Naive thymus-derived CD4-positive, alpha-beta T cell (primary cell): ENCODE results near the gene BSN. TPM values are rescaled to one million over a fixed set of nuclear protein-coding genes. Genes with fewer than 3 reads are reported as not detected.

Experiments
- ATAC-seq: fragments of 150-1000 bp; cut with Tn5 transposase; 2 replicates; pipeline ENCODE4 v1.10.0; 2021; ENCODE audit warnings: mild to moderate bottlenecking, moderate library complexity
- CTCF ChIA-PET: fragments of 350-600 bp; sonication (Branson Sonifier 250); formaldehyde crosslinking; loops from one replicate; lab custom pipeline; 2021; ENCODE audit warnings: antibody characterized with exemption; lab: Charles Lee
- POLR2A ChIA-PET: fragments of 350-600 bp; sonication (Branson Sonifier 250); formaldehyde crosslinking; loops from one replicate; lab custom pipeline; 2021; ENCODE audit warnings: antibody characterized with exemption, inconsistent platforms; lab: Charles Lee
- DNase-seq, 9 donors: peaks; one replicate each; pipeline versions ENCODE4 v3.0.0 to v3.0.0-alpha.2; 2020 to 2022; ENCODE audit warnings: mixed read lengths in 1 of 9
- H3K27ac ChIP-seq: one replicate; pipeline ENCODE4 v1.7.0; 2013; ENCODE audit warnings: mild to moderate bottlenecking, low read depth, low read length, moderate library complexity
- H3K27me3 ChIP-seq, 2 donors: one replicate each; pipeline ENCODE4 v1.7.0; 2013; ENCODE audit warnings: low read length in 2 of 2, mild to moderate bottlenecking in 2 of 2, moderate library complexity in 2 of 2; ENCODE audit not compliant: control insufficient read depth in 2 of 2, insufficient read depth in 2 of 2
- H3K36me3 ChIP-seq, 3 experiments: 1 replicate in 2 of 3; 2 replicates in 1 of 3; pipeline ENCODE4 v1.7.0; 2013; ENCODE audit warnings: low read length in 3 of 3, mild to moderate bottlenecking in 3 of 3, moderate library complexity in 1 of 3; ENCODE audit not compliant: insufficient read depth in 3 of 3, control insufficient read depth in 2 of 3
- H3K4me1 ChIP-seq, 2 donors: one replicate each; pipeline ENCODE4 v1.7.0; 2013; ENCODE audit warnings: low read length in 2 of 2, mild to moderate bottlenecking in 2 of 2, moderate library complexity in 1 of 2; ENCODE audit not compliant: control insufficient read depth in 2 of 2, insufficient read depth in 2 of 2
- H3K4me3 ChIP-seq: 2 replicates; pipeline ENCODE4 v1.7.0; 2013; ENCODE audit warnings: mild to moderate bottlenecking, low read length
- H3K9me3 ChIP-seq, 3 experiments: 1 replicate in 2 of 3; 2 replicates in 1 of 3; pipeline ENCODE4 v1.7.0; 2013; ENCODE audit warnings: low read length in 3 of 3; ENCODE audit not compliant: control insufficient read depth in 2 of 3
- H3K27ac Mint-ChIP-seq, 9 donors: one replicate each; pipeline ENCODE4 v1.8.0; 2020 to 2022; ENCODE audit warnings: mixed read lengths in 9 of 9, mild to moderate bottlenecking in 8 of 9, moderate library complexity in 5 of 9, inconsistent platforms in 2 of 9
- H3K27me3 Mint-ChIP-seq, 5 donors: one replicate each; pipeline ENCODE4 v1.8.0; 2021 to 2022; ENCODE audit warnings: mixed read lengths in 5 of 5, mild to moderate bottlenecking in 1 of 5
- H3K36me3 Mint-ChIP-seq, 5 donors: one replicate each; pipeline ENCODE4 v1.8.0; 2020 to 2022; ENCODE audit warnings: mixed read lengths in 5 of 5, mild to moderate bottlenecking in 3 of 5, inconsistent platforms in 1 of 5
- H3K4me1 Mint-ChIP-seq, 7 donors: one replicate each; pipeline ENCODE4 v1.8.0; 2020 to 2022; ENCODE audit warnings: mixed read lengths in 7 of 7, mild to moderate bottlenecking in 3 of 7, inconsistent platforms in 1 of 7
- H3K4me3 Mint-ChIP-seq, 10 donors: one replicate each; pipeline ENCODE4 v1.8.0; 2020 to 2022; ENCODE audit warnings: mild to moderate bottlenecking in 10 of 10, mixed read lengths in 10 of 10, moderate library complexity in 6 of 10, inconsistent platforms in 2 of 10
- H3K9me3 Mint-ChIP-seq, 11 donors: one replicate each; pipeline ENCODE4 v1.8.0; 2020 to 2022; ENCODE audit warnings: mixed read lengths in 11 of 11, mild to moderate bottlenecking in 4 of 11, inconsistent platforms in 1 of 11, moderate library complexity in 1 of 11
- intact Hi-C, 2 donors: fragments of 100-400 bp; cut with micrococcal nuclease; formaldehyde crosslinking; loops; one replicate each; pipeline ENCODE4 v1.15.1; 2023
- polyA plus RNA-seq, 2 donors: library from polyadenylated mRNA; unstranded; fragments of 300-500 nt; fragmentation: Illumina TruSeq; gene quantifications; one replicate each; pipeline ENCODE4 v1.2.3, GENCODE V29; 2021
- total RNA-seq, 6 experiments: library from RNA in 5 of 6; stranded (reverse) in 5 of 6; gene quantifications; 1 replicate in 5 of 6; 2 replicates in 1 of 6; pipeline ENCODE4 v1.2.3 and lab custom pipeline; 2021 to 2026

Gene BSN
- total and polyA plus RNA-seq, 7 experiments from 2014 or later = 0.12 to 0.16 (median 0.14) TPM; not detected in 2

DNA sequence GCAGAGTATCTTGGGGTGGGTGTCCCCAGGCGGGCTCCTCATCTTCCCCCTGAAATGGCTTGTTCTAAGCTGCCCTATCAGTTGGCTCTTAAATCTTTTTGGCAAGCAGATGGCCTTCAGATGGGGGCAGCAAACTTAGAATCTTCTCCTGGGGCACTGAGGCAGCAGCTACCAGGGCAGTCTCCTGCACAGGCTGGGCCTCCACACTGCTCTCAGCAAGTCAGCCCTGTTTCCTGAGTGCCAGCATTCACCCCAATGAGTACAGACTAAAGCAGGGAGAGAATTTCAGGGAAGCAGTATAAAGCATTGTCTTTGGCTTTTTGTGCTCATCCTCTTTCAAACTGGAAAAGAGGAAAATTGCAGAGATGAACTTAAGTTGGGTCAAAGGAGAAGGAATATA lies 68.8 kb downstream of the BSN start:
- H3K4me3 Mint-ChIP-seq = no peak overlapping the region
- DNase-seq (no peak), ATAC-seq (no peak)
- Histone ChIP-seq H3K4me1 (no peaks in the 10 kb centered on the region), H3K27me3 (no peaks in the 10 kb centered on the region), H3K27ac (no peak overlapping the region), H3K9me3 (no peaks in the 10 kb centered on the region), H3K4me3 (no peak overlapping the region), H3K36me3 (no peaks in the 10 kb centered on the region)
- intact Hi-C loops = no loop called here
- ChIA-PET CTCF (no interaction called here), POLR2A (no interaction called here)
- H3K4me1 Mint-ChIP-seq = peaks cover 0 to 13% (median 0%) of the 10 kb centered on the region in 7 donors
- H3K9me3 Mint-ChIP-seq = no peaks in the 10 kb centered on the region
- peaks cover 0 to 16% (median 0%) of the 10 kb centered on the region in 5 donors for H3K27me3 Mint-ChIP-seq
- no peak overlapping the region for H3K27ac Mint-ChIP-seq
- no peaks in the 10 kb centered on the region for H3K36me3 Mint-ChIP-seq

DNA sequence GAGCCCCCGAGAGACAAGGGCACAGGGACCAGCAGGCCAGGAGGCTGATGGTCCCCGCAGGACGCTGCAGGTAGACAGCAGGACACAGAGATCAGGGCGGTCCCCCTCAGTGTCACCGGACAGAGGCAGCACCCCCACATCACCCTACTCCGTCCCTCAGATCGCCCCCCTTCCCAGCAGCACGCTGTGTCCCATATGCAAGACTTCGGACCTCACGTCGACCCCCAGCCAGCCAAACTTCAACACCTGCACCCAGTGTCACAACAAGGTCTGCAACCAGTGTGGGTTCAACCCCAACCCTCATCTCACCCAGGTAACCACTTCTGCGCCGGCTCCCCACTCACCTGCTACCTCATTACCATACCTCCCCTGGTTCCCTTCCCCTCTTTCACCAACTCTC lies 70.8 kb downstream of the BSN start:
- ChIA-PET POLR2A (no interaction called here), CTCF (no interaction called here)
- H3K9me3 ChIP-seq = no peaks in the 10 kb centered on the region
- no peaks in the 10 kb centered on the region for H3K36me3 ChIP-seq
- H3K4me1 ChIP-seq = no peaks in the 10 kb centered on the region
- intact Hi-C loops = no loop called here
- no peaks in the 10 kb centered on the region for H3K36me3 Mint-ChIP-seq
- ATAC-seq (no peak), DNase-seq (no peak)
- H3K27me3 Mint-ChIP-seq = peaks cover 0 to 13% (median 0%) of the 10 kb centered on the region in 5 donors
- no peak overlapping the region for H3K27ac ChIP-seq
- H3K27me3 ChIP-seq = no peaks in the 10 kb centered on the region
- no peak overlapping the region for H3K4me3 Mint-ChIP-seq
- no peak overlapping the region for H3K4me3 ChIP-seq
- peaks cover 0 to 13% (median 0%) of the 10 kb centered on the region in 7 donors for H3K4me1 Mint-ChIP-seq
- H3K27ac Mint-ChIP-seq = no peak overlapping the region
- no peaks in the 10 kb centered on the region for H3K9me3 Mint-ChIP-seq

DNA sequence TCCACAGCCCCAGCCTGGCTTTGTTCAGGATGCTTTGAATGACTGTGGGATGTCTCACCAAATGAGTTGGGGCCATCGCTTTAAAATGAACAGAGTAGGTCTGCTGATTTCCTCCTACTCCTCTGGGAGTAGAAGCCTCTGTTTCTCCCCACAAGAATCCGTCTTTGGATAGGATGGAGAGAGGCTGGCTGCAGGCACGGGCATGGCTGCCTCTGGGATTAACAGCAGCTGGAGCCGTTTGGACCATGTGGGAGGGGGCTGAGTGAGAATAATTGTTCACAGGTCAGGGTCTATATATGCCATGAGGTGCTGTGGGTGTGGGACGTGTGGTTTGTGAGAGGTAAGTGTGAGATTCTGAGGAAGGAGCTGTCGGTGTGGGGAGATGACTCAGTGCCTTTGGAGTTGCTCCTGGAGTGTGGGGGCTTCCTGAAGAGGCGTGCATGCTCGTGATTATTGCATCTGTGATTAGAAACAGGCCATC lies 71.9 kb downstream of the BSN start:
- H3K27ac ChIP-seq = no peak overlapping the region
- ATAC-seq (no peak), DNase-seq (no peak)
- H3K4me3 ChIP-seq = no peak overlapping the region
- no peaks in the 10 kb centered on the region for H3K27me3 ChIP-seq
- no peaks in the 10 kb centered on the region for H3K36me3 ChIP-seq
- Mint-ChIP-seq H3K4me1 (peaks cover 0 to 13% (median 0%) of the 10 kb centered on the region in 7 donors), H3K4me3 (no peak overlapping the region), H3K9me3 (peaks cover 0 to 7% (median 0%) of the 10 kb centered on the region in 11 donors), H3K36me3 (peaks cover 0 to 5% (median 0%) of the 10 kb centered on the region in 5 donors), H3K27me3 (peaks cover 2 to 14% (median 7%) of the 10 kb centered on the region in 5 donors), H3K27ac (no peak overlapping the region)
- CTCF ChIA-PET = no interaction called here
- POLR2A ChIA-PET = no interaction called here
- no peaks in the 10 kb centered on the region for H3K4me1 ChIP-seq
- no peaks in the 10 kb centered on the region for H3K9me3 ChIP-seq
- intact Hi-C loops = no loop called here

DNA sequence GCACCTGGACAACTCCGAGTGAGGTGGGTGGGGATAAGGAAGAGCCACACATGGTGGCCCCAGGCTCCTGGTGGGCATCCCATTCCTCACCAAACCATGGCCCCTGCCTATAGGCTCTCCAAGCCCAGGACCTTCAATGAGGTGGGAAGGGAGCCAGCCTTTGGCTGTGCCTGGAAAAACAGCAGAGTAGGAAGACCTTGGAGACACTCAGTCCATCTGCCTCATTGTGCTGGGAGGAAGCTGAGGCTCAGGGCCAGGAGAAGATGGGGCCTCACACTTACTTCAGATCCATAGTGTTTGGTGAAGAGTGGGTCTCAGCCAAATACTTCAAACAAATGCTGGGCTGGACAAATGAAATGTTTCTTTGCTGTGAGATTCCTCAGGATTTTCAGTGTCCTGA lies 72.5 kb downstream of the BSN start:
- H3K36me3 Mint-ChIP-seq = peaks cover 0 to 5% (median 0%) of the 10 kb centered on the region in 5 donors
- Histone ChIP-seq H3K4me3 (no peak overlapping the region), H3K27me3 (no peaks in the 10 kb centered on the region), H3K9me3 (no peaks in the 10 kb centered on the region), H3K36me3 (no peaks in the 10 kb centered on the region), H3K4me1 (no peaks in the 10 kb centered on the region), H3K27ac (no peak overlapping the region)
- no peak overlapping the region for H3K27ac Mint-ChIP-seq
- CTCF ChIA-PET = no interaction called here
- DNase-seq (no peak), ATAC-seq (no peak)
- POLR2A ChIA-PET = no interaction called here
- H3K9me3 Mint-ChIP-seq = peaks cover 0 to 8% (median 0%) of the 10 kb centered on the region in 11 donors
- H3K4me3 Mint-ChIP-seq = no peak overlapping the region
- peaks cover 4 to 13% (median 9%) of the 10 kb centered on the region in 5 donors for H3K27me3 Mint-ChIP-seq
- intact Hi-C loops = no loop called here
- peaks cover 0 to 13% (median 0%) of the 10 kb centered on the region in 7 donors for H3K4me1 Mint-ChIP-seq

DNA sequence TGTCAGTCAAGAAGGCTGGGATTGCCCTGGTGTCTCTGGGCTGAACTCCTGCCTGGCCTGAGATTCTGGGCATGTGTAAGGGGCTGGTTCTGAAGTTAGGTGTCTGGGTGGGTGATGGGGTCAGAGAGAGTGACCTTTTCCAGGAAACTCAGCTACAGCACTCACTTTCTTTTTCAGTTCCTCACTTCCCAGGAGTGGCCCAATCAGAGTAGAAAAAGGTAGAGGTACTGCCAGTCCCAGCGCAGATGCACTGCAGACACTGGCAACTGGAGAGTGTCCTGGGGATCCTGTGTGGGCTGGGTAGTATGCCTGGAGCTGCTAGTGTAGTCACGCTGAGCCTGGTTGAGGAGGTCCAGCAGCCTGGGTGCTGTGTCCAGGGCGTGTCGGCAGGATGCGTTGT lies 73.4 kb downstream of the BSN start:
- H3K9me3 ChIP-seq = no peaks in the 10 kb centered on the region
- ChIA-PET CTCF (interaction anchor here (0.6 kb wide), 1 partner anchor 10 kb away, joined by 3 read pairs; no protein-coding TSS in a partner anchor), POLR2A (no interaction called here)
- Mint-ChIP-seq H3K4me1 (peaks cover 0 to 13% (median 0%) of the 10 kb centered on the region in 7 donors), H3K27me3 (peaks cover 4 to 14% (median 11%) of the 10 kb centered on the region in 5 donors), H3K27ac (no peak overlapping the region), H3K9me3 (peaks cover 0 to 8% (median 0%) of the 10 kb centered on the region in 11 donors), H3K36me3 (peaks cover 0 to 5% (median 0%) of the 10 kb centered on the region in 5 donors), H3K4me3 (no peak overlapping the region)
- H3K36me3 ChIP-seq = no peaks in the 10 kb centered on the region
- intact Hi-C loops = no loop called here
- no peak overlapping the region for H3K27ac ChIP-seq
- no peaks in the 10 kb centered on the region for H3K27me3 ChIP-seq
- no peak for DNase-seq
- no peak for ATAC-seq
- no peak overlapping the region for H3K4me3 ChIP-seq
- no peaks in the 10 kb centered on the region for H3K4me1 ChIP-seq

DNA sequence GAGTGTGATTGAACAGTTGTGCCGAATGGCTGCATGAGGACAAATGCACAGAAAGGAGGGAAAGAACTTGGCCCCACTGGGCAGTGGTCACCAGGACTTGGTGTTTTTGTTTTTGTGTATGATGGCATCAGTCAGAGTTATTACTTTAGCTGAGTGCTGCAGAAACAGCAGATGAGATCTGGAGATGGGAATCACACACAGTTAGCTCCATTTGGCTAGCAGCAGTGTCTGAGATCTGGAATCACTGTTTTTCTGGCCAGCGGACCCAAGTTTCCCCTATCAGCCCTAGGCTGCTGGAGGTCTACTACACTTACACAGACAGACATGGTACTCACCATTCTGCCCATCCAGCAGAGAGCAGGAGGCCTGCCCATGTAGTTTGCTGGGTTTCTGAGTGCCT lies 74.0 kb downstream of the BSN start:
- peaks cover 0 to 13% (median 0%) of the 10 kb centered on the region in 7 donors for H3K4me1 Mint-ChIP-seq
- no peak overlapping the region for H3K4me3 ChIP-seq
- no peak for ATAC-seq
- no peak overlapping the region for H3K27ac ChIP-seq
- no peaks in the 10 kb centered on the region for H3K27me3 ChIP-seq
- ChIA-PET POLR2A (no interaction called here), CTCF (interaction anchor here (0.6 kb wide), 1 partner anchor 9 kb away, joined by 3 read pairs; no protein-coding TSS in a partner anchor)
- no peak overlapping the region for H3K4me3 Mint-ChIP-seq
- H3K9me3 Mint-ChIP-seq = peaks cover 0 to 8% (median 0%) of the 10 kb centered on the region in 11 donors
- no peak overlapping the region for H3K27ac Mint-ChIP-seq
- intact Hi-C loops = no loop called here
- no peaks in the 10 kb centered on the region for H3K4me1 ChIP-seq
- H3K36me3 ChIP-seq = no peaks in the 10 kb centered on the region
- peaks cover 0 to 5% (median 0%) of the 10 kb centered on the region in 5 donors for H3K36me3 Mint-ChIP-seq
- H3K9me3 ChIP-seq = no peaks in the 10 kb centered on the region
- H3K27me3 Mint-ChIP-seq = peaks cover 4 to 14% (median 11%) of the 10 kb centered on the region in 5 donors
- no peak for DNase-seq

DNA sequence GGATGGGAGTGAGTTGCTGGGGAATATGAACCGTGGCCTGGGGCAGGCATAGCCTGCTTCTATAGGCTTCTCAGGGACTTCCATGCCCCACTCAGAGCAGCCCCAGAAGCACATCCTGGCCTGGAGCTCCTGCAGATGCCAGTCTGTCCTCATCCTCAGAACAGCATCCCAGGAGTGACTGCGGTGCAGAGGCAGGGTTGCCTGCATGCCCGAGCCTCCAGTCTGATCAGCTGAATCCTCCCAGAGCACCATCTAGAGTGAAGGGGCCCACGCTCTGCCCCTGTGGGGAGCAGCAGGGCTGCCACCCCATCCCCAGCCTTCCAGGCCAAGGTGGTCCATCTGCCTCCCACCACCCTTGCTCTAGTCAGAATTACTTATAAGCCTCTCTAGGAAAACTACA lies 75.2 kb downstream of the BSN start:
- Mint-ChIP-seq H3K27ac (no peak overlapping the region), H3K36me3 (peaks cover 0 to 5% (median 0%) of the 10 kb centered on the region in 5 donors), H3K27me3 (peaks cover 4 to 14% (median 11%) of the 10 kb centered on the region in 5 donors), H3K4me3 (no peak overlapping the region), H3K4me1 (peaks cover 0 to 13% (median 0%) of the 10 kb centered on the region in 7 donors), H3K9me3 (peaks cover 0 to 8% (median 0%) of the 10 kb centered on the region in 11 donors)
- DNase-seq = no peak
- Histone ChIP-seq H3K4me3 (no peak overlapping the region), H3K4me1 (no peaks in the 10 kb centered on the region), H3K27me3 (no peaks in the 10 kb centered on the region), H3K27ac (no peak overlapping the region), H3K9me3 (no peaks in the 10 kb centered on the region), H3K36me3 (no peaks in the 10 kb centered on the region)
- ChIA-PET CTCF (no interaction called here), POLR2A (no interaction called here)
- intact Hi-C loops = no loop called here
- ATAC-seq = no peak
